Ammon's horn (tissue), 1 donor: Measurements from ENCODE around the gene CMC4.

Source experiments
- DNase-seq: peaks from one replicate; pipeline ENCODE4 v3.0.0-alpha.2; 2016; ENCODE audit warnings: low spot score

The CMC4 gene, protein sequence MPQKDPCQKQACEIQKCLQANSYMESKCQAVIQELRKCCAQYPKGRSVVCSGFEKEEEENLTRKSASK

DNA sequence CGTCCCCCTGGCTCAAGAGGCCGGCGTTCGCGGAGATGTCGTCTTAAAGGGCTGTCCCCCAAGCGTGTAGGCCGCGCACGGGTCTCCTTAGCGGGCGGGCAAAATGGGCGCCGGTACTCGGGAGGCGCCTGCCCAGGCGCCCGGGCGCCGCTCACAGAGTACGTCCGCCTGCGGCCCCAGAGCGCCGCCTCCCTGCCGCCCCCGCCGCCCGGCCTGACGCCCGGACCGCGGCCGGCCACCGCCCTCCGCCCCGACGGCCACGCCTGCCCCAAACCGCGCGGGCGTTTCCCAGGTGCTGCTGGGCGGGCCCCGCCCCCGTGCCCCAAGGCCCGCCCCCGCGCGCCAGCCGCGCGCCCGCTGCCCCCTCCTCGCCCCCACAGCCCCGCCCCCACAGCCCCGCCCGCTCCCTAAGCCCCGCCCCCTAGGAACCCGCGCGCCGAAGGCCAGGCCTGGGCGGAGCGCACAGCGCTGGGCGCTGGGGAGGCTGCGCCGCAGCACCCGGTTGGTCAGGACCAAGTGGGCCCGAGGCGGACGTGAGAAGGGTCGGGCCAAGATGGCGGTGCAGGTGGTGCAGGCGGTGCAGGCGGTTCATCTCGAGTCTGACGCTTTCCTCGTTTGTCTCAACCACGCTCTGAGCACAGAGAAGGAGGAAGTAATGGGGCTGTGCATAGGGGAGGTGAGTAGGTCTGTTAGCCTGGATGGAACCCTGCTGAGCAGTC lies at the start of gene CMC4, which contains the start of the genes BRCC3 and MTCP1:
TSS of gene CMC4 (minus strand) at position 162 of the 719 bp plus-strand sequence. CDS start 7,113 bp downstream, outside the sequence.
TSS of gene BRCC3 (plus strand) at position 534 of the 719 bp plus-strand sequence. CDS start at position 554, 20 bp downstream.
TSS of gene MTCP1 (minus strand) at position 162 of the 719 bp plus-strand sequence. CDS start 5,126 bp downstream, outside the sequence.
- peak; percentile 84 for DNase-seq

DNA sequence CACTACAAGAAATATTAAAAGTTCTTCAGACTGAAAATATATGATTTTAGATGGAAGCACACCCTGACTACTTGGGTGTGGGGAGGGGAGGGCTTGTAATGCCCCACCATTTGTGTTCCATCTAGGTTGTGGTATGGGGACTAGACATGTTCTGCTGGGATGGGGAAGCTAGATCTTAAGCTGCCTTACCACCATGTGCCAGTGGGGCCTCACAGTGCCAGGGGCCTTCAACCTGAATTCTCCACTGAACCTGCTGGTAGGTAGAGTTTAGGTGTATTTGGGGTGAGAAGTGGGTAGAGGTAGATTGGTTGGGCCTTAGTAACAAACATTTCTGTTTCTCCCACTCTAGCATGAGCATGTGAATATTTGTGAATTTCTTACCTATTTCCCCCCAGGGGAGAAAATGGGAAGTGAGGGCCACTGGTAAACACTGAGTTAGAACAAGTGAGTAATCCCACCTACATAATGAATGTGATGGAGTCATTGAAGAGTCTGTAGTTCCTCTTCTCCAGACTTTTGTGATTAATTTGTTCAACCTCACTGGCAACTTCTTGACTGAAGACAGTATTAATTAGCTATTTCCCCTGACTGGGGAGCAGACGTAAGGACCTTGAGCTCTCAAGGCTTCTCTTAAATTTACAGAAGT lies 44.4 kb upstream of the CMC4 start:
- no peak for DNase-seq

DNA sequence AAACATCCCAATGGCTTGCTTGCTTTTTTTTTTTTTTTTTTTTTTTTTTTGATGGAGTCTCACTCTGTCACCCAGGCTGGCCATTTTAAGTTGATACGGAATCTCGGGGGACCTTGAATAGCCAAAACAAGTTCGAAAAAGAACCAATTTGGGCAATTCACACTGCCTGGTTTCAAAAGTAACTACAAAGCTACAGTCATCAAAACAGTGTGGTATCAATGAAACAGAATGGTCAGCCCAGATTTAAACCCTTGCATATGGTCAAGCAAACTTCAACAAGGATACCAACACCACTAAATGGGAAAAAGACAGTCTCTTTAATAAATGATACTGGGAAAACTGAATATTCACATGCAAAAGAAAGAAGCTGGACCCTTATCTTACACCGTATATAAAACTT lies 42.2 kb upstream of the CMC4 start:
- no peak for DNase-seq

DNA sequence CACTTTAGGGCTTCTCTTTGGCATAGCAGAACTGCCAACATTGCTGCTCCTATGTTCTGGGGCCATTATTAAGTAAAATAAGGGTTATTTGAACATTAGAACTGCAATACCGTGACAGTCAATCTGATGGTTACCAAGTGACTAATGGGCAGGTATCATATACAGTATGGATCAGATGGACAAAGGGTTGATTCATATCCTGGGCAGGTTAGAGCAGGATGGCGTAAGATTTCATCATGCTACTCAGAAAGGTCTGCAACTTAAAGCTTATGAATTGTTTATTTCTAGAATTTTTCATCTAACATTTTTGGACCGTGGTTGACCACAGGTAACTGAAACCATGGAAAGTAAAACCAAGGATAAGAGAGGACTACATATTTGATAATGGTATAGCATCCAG lies 41.2 kb upstream of the CMC4 start:
- no peak for DNase-seq

DNA sequence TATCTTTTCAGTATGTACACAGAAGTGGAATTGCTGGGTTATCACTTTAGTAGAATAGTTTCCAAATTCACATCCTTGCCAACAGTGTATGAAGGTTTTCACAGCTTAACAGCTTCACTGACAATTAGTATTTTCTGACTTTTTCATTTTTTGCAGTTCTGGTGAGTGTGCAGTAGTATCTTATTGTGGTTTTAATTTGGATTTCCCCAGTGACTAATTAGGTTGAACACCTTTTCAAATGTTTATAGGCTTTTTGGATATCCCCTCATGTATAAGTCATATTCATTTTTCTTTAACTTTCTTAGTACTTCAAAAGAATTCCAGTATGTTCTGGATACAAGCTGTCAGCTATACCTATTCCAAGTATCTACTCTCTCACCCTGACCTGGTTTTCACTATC lies 37.5 kb upstream of the CMC4 start:
- no peak for DNase-seq

DNA sequence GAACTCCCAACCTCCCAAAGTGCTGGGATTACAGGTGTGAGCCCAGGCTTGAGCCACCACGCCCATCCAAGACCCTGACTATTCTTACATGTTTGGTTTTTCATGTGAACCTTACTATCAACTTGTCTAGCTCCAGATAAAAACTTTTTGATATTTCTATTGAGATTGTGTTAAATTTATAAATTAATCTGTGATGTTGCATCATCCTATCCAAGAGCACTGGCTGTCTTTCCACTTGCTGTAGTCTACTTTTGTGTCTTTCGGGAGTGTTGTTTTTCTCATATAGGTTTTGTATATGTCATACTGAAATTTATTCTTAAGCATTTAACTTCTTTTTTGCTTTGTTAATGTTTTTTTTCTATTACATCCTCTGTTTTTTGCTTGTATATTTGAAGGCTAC lies 35.0 kb upstream of the CMC4 start:
- no peak for DNase-seq

DNA sequence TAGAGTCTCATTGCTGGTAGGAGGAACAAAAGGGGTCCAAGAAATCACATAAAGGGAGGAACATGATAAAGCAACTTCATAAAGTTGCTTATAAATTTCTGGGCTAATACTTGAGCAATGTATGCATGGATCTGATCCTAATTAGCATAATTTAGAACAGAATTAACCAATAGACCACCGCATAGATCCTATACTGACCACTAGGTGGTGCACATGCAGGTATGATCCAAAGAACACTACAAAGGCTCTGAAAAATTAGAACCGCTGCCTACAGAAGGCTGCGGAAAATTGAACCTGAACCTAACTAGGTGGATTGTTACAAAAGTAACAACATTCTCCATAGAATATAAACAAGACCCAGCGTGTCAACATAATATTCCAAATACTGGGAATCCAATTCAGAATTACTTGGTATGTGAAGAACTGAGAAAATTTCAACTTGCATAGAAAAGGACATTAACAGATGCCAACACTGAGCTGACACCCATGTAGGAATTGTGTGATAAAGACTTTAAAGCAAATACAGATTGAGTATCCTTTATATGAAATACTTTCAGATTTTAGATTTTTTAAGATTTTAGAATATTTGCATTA lies 23.6 kb upstream of the CMC4 start:
- DNase-seq = no peak

DNA sequence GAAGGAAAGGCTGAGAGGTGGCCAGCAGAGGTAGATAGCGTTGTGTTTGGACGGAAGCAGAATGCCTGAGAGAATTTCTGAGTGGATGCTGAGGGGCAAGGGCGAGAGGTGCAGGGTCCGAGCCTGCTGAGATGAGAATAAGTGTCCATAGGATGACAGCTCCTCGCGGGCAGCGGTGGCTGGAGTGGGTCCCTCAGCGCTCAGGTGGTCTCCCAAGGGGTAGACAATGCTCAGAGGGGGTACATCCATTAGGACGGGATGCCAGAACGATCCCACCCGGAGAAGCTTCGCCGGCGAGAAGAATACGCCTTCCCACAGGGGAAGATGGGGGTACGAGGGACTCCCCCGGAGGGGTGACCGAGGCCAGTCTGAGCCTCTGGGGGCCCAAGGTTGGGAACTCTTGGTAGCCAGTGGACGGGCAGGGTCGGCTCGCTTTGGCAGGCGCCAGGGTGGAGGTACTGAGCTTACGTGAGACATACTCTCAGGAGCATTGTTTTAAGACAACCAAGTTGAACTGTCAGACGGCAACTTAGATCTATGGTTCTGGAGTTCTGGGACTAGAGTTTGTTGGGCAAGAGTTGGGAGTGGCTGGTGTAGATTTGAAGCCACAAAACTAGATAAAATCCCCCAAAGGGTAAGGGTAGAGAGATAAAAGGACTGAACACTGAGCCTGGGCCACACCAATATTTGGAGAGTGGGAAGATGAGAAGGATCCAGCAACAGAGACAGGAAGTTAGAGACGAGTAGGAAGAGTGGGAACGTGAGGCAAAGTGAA lies 16.2 kb upstream of the CMC4 start:
- no peak for DNase-seq

DNA sequence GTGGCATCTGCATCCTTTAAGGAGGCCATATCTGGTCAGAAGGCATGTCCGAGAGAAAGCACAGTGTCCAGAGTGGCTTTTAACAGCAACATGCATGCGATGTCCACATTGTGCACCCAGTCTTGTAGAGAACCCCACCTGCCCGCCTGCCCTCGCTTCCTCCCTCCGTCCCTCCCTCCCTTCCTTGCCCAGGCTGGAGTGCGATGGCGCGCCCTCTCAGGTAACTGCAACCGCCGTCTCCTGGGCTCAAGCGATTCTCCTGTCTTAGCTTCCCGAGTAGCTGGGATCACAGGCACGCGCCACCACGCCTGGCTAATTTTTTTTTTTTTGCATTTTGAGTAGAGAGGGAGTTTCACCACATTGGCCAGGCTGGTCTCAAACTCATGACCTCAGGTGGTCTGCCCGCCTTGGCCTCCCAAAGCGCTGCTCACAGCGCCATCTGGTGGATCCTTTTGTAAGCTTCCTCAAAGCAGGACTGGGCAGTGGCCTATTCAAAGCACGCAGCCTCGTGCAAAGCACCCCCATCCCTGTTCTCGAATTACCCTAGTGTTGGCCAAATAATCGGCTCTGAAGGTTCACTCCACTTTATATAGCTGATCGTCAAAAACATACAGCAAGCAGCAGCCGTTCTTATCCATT lies 15.4 kb upstream of the CMC4 start:
- DNase-seq = no peak

DNA sequence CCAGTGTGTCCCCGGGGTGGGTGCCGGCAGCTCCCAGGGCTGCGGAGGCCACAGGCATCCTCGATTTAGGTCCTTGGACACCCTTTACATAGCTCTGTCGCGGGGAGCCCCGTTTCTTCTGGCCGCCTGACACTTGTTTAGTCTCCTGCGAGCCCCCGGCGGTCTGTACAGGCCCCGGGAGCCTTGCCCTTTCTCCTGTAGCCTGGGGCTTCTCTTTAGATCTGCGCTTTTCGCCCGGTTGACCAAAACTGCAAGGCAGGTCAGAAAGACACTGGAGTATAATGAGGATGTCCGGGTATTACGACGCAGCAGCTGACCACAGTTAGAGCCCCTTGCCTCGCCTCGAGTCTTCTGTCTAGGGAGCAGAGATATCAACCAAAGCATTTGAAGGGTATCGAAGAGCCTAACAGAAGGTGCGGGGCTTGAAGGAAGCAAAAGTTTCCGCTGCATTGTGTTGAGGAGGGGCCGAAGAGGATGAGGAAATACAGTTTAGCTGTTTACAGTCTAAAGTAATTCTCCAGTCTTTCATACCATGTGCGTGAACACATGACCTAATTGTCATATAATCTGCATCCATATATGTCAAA lies 851 bp upstream of the CMC4 start:
- no peak for DNase-seq

DNA sequence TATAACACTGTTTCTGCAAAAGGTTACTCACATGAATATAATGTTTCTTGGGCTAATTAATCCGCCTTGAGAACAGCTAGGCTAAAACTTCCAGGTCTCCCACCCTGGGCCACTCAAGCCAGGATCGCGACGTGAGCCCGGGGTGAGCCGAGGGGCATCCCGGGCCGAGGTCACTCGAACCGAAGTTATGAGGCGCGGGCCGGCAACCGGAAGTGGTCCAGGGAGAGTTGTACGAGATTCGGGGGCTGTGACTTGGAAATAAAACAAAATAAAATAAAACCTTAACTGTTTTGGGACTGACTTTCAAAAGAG lies 317 bp downstream of the CMC4 start:
- no peak for DNase-seq

DNA sequence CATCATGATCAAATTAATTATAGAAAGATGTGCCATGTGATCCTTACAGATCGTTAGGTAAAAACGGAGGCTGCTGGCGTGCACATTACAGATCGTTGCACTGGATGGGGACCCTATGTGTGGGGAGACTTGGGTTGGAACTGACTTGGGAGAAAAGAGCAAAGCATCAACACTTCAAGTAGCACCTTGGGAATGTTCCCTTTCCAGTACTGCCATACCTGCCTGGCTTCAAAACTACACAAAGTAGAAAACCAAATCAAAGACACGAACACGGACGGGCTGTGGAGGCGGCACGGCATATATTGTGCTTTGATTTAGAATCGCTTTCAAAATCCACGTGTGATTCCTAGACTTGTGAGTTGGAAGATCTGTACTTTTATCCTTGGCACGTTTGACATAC lies 898 bp downstream of the CMC4 start:
- DNase-seq = no peak

DNA sequence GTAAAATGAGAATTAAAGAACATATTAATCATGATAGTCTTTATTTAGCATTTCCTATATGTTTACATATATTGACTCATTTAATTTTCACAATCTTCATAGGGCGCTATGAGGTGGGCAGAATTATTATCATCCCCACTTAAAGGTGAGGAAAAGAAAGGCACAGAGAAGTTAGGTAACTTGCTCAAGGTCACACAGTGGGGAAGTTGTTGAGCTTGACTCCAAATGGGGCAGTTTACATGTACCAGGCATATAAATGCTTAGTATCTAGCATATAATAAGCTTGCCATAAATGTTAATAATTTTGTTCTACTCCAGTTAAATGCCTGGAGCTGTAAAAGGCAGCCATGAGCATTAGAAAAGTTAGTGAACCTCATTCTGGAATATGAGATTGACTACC lies 1.5 kb downstream of the CMC4 start:
- no peak for DNase-seq

DNA sequence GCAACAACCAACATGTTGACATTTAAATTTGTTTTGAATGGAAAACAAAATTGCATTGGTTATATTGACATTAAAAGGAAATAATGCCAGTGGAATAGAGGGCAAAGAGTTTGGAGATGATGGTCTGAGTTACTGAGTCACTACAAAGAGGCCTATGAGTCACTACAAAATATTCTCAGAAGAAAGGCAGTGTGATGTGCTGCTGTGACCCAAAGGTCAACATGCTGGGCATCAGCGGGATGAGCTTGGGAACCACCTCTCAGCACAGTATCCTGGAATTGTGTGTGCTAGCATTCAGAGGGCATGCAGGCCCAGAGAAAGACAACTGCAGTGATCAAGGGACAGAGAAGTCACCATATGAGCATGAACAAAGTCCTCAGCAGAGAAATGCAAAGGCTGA lies 2.8 kb downstream of the CMC4 start:
- no peak for DNase-seq

DNA sequence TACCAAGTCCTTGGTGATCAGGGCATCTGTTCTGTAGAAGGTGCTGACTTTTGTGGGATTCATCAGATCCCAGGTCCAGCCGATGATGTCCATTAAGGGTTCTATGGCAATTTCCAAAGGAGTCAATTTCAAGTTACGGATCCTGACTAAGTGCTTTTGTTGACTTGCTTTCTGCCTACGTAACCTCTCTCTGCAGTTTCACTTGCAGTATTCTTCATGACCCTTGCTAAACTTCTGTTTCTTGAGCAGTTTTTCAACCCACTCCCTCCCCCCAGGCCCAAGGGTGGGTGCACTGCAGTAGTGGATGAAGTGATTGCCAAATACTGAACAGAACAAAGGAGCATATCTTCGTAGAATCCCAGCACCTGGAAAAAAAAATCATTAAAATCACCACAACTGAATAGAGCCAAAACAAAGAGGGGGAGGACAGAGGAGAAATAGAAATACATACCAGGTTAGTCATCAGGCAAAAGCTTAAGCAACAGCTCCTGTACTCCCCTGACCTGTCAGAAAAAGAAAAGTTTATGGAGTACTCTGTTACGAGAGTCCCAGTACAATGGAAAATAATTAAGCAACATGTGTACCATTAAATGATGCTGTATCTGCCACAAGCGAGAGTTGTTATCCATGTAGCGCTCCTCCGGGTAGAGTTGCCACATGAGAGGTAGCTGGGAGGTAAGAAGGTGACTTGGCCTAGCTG lies 5.8 kb downstream of the CMC4 start:
- no peak for DNase-seq

DNA sequence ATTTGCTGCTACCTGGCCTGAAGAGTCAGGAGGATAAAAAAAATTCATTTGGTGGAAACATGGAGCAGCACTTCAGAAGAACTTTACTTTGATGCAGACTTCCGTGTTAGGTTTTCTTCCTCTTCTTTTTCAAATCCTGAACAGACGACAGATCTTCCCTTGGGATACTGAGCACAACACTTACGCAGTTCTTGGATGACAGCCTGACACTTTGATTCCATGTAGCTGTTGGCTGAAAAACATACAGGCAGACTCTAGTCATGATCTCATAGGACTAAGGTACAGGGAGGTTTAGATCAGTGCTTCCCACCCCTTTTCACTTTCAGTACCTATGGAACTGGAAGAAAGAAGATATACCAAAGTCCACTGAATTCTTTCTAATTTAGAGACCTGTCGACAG lies 9.2 kb downstream of the CMC4 start:
- no peak for DNase-seq

DNA sequence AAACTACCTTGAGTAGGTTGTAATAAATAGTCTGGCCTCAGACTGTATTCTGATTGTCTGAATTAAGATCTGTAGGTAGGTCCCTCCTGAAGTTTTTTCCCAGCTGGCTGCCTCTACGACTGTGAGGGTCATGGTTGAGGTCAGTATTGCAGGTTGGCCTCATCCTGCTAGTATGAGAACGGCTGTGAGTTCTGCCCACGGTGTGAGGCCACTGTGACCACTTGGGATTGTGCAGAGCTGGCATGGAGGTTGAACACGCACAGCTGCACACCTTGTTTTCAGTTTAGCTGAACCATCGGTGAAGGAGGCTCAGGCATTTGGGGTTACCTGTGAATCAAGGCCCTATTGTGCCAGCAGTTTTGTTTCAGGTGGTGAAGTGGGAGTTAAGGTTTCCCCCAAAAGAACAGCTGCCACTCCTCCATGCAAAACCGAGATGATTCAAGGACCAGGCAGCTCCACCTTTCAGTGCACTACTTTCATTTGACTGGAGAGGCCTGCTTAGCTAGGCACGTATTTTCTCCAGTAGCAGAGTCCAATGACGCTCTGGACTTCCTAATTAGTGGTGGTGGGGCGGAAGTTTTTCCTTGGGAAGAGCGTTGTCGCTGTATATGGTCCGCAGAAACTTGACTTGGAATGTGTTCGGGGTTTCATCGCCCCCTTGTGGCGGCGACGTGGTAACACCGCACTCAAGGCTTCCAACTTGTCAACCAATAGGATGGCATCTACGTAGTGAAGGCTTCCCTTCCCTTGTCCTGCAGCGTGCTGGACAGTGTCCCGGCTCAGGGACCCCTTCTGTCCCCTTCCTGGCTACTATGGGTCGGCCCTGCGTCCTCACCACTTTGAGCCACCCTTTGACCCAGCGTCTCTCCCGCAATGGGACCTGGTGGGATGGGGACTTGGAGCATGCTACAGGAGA lies 13.8 kb downstream of the CMC4 start:
- DNase-seq = peak; percentile 65

DNA sequence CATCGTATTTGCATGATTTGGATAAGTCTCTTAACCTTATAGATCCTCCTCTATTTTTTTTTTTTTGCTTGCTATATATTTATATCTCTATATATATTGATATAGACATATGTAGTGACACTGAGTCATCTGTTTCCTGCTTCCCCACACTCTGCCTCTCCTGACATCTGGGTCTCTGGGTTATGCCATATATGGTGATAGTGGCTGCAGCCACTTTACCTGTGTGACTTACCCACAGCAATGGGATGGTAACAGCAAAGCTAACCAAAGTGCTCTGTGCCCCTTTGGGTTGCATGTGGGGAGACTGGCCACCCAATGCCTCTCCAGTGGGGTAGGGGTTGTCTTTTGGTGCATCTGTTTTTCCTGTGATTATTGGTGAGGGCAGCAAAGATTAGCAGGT lies 14.5 kb downstream of the CMC4 start:
- no peak for DNase-seq

DNA sequence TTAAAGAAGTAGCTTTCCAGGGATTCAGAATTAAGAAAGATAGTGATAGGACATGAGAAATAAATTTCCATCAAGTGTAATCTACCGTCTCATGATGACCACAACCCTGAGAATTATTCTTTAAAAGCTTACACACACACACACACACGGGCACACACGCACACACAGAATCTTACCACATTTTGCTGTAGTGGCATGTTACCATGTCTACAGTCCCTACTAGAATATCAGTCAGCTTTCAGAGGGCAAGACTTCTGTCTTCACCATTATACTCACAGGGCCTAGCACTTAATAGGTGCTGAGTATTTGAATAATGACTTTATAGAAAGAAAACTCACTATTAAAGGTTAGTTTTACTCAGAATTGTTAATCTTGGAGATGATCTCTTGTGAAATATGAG lies 15.4 kb downstream of the CMC4 start:
- no peak for DNase-seq

DNA sequence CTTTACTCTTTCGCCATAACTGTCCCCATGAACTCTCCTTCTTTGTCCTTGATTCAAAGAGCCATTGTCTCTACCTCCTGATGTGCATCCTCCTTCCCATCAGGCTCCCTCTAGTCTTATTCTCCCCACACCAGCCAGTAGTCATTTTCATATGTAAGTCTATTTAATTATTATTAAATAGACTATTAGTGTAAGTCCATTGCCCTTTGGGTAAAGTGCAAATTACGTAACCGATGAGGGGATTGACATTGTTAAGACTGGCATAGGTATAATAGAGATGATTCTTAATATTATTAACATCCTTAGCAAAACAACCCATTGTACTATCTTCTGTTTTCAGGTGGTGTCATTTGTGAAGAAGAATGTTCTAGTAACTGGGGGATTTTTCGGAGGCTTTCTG lies 16.7 kb downstream of the CMC4 start:
- no peak for DNase-seq
